ENCODE measurements around the gene LYRM4.

The LYRM4 gene

DNA sequence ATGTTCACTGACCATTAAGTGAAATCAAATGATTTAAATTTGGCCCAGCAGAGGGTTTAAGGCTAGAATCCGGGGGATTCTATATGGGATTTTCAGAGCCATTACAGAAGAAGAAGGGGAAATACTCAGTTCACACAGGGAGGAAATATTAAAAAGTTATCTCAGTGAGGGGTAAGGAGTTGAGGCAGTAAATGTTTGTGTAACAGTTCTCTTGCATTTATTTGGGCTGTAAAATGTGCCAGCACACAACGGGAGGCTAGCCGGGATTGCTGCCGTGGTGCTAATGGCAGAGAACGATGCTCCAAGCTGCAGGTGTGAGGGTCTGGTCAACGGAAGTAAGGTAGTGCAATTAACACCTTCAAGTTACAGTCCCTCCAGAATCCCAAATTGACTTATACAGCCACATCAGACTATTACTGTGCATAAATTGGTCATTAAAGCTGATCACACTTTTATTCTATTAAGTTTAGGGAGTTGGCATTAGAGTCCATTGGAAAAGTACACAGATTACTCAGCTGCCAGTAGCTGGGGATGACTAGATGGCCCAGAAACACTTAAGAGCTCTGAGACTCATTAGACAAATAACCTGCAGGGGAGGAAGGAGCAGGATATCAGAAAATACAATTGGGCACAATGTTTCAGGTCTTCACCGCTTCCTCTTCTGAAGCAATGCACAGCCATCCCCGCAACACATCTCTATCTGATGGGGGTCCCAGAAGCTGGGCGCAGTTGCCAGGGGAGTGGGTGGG is 144.3 kb downstream of the LYRM4 start:
- FAIRE-seq = no peak

DNA sequence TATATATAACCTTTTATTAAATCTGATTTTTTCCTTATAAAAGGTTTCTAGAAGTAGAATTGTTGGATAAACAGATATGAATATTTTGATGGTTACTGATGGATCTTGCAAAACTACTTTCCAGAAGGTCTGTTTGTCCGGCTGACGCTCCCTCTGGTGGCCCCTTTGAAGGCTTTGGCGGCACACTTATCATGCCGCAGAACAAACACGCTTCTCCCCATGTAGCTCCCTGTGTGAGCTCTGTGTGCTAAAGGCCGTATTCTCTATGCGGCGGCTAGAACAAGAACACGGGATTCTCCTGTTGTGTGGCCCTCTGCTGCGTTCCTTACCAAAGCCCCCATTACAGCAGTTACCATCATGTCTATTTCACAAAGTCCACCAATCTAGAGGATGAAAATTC is 145.6 kb downstream of the LYRM4 start:
- no peak for FAIRE-seq

DNA sequence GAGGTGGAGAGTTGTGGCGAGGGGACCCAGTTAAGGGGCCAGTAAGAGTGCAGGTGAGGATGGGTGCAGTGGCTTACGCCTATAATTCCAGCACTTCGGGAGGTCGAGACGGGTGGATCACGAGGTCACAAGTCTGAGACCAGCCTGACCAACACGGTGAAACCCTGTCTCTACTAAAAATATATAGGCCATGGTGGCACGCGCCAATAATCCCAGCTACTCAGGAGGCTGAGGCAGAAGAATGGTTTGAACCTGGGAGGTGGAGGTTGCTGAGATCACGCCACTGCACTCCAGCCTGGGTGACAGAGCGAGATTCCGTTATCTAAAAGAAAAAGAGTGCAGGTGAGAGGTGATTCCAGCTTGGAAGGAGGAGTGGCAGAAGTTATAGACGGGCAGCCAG is 147.7 kb downstream of the LYRM4 start:
- no peak for FAIRE-seq

DNA sequence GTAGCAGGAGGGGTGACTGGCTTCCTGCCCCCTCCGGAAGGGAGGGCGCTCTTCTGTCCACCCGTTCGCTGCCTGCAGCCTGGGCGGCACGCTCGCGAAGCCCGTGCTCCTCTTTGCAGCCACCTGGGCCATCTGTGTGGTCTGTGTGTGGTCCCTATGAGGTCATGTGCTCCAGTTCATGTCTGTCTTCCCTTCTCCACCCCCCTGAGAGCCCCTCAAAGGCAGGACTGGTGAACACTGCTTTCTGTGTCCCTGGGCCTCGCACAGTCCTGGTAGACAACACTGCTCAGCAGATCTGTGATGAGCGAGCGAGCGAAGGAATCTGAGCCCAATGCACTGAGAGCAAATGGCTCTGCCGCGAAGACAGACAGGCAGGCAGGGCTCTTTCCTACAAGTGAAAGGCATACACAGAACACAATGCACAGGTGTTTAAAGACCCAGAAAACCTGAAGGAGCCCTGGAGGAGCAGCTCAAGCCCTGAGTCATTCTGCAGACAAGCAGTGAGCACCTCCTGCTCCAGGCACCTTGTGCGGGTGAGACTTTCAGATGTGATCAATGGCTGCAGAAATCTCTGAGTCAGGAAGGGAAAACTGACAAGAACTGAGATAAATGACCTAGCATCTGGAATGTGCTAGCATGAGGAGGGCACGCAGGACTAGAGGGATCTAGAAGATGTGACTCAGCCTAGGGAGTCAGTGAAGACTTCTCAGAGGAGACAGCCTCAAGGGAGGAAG is 148.5 kb downstream of the LYRM4 start:
- no peak for FAIRE-seq

DNA sequence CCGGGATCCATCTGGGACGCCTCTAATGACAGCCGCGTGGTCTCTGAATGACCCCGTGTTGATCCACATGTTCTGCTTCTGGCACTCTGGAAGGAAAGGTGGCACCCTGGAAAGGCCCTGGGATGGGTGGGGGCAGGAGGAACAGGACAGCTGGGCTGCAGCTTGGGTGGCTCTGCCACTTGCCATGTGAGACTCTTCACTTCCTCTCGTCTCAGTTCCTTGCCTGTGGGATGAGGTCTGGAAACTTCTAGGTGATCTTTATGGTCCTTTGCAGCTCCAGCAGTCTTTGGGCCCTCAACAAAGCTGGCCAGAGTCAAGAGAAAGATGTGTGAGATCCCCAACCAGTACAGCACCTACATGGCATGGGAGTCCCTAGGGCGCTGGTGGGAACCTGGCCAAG is 149.1 kb downstream of the LYRM4 start:
- FAIRE-seq = no peak

DNA sequence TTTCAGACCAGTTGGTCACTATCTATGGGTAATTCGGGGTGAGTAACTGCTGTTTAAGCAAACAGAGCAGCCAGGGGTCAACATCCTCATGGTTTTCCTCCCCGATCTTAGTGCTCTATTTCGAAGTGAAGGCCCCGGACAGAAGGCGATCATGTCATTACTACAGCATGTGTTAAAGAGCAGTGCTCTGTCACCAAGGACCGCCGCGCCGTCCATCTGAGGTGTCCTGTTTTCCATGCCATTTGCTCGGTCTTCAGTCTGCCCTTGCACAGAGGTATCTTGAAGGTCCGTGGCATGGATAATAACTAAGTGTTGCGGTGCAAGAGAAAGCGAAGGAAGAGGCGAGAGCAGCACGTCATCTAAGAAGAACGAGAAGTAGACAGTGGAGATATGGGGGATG is 150.5 kb downstream of the LYRM4 start:
- FAIRE-seq = no peak

DNA sequence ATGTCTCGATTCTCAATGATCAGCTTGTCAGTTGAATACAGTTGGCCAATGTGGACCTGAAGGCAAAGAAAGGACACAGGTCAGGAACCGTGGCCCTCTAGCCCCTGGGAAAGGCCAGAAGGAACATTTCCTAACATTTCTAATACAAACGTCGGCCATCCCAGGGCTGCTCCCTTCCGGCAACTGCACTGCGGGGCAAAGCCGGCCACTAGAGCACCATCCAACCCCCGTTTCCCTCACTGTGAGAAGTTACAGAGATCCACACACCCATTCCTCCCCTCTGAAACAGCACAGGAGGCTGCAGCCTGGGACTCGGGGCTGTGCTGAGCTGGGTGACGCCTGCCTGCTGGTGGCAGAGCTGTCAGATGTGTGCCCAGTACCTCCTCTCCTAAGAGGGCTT is 151.3 kb downstream of the LYRM4 start:
- FAIRE-seq = no peak

DNA sequence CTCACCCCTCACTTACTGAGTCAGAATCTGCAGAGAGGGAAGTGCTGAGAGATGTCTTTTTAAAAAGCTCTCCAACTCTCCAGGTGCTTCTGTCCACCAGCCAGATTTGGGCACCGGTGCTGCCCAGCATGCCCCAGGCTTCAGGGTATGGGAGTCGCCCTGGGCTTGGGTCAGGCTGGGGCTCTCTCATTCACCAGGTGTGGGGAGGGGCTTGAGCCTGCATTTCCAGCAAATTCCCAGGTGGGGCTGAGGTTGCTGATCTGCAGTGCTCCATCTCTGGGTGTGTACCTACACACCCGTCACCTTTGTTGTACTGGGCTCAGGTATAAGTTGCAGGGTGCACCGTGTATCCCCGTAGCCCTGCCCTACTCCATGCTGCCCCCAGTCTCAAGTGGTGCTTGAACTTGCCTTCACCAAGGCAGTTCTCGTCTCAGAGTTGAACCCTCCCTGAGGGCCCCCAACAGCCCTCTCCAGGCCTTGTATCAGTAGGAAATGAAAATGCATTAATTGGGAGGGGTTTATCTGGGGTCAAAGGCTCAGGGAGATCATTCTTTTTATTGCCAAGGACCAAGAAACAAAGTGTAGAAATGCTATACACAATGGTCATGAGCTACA is 152.1 kb downstream of the LYRM4 start:
- no peak for FAIRE-seq

DNA sequence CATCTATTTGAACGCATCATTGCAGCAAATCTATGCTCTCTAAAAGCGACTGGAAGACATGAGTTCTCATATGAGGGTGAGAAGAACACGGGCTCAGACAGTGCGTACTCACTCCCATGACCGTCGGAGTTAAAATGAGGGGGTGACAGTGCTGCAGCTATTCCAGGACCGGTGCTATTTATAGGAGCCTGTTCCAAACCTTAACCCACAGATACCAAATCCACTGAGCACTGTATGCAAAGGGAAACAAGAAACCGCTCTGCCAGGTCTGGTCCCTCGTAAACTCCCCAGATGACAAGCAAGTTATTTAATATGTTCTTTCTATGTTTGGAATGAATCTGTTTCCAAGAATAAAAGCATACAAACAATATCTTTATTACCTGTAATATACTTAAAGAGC is 152.7 kb downstream of the LYRM4 start:
- no peak for FAIRE-seq

DNA sequence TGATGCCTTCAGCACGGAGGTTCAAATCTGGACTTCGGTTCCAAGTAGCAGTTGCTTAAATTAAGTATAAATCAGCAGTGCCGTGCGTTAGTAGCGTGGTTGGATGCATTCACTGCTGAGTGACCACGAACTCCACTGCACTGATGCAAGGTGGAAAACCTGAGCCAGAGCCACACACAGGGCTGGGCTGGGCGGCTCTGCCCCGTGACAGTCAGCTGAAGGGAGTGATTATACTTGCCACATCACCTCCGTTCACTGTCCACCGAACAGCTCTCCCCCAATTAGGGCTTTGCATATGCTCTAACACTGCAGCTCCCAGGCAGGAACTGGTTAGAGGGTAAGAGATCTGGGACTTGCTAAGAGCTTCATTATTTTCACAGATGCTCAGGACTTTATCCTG is 153.4 kb downstream of the LYRM4 start:
- no peak for FAIRE-seq

DNA sequence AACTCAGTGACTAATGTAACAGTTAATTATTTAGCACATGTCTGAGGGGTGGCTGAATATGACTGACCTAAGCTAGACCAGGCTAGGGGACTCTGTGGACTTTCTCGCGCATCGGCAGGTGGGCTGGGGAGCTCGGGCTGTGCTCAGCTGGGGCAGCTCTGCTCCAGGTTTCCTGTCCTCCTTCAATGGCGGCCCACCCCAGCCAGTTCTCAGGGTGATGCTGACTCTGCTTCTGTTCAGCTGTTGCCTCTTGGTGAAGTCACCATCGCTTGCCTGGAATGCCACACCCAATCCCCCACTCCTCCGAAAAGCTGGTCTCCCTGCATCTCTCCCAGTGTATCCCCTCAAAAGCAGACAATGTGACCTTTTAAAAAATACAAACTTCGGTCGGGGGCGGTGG is 155.6 kb downstream of the LYRM4 start:
- FAIRE-seq = no peak

DNA sequence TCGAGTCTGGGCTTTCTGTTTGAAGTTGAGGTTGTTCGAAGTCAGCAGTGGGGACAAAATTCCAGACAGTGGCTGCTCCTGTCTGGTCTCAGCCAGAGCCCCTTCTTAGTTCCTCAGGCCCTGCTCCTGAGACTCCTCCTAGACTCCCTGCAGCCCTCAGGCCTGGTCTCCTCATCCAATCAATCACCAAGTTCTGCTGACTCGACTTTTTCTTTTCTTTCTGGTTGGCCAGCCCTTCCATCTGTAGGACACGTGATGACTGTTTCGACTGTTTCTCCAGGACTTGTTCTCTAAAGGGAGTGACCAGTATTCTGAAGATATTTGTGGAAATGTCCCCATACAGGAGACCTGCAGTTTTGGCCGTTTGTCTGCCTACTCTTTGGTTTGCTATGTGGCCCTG is 156.1 kb downstream of the LYRM4 start:
- FAIRE-seq = no peak

DNA sequence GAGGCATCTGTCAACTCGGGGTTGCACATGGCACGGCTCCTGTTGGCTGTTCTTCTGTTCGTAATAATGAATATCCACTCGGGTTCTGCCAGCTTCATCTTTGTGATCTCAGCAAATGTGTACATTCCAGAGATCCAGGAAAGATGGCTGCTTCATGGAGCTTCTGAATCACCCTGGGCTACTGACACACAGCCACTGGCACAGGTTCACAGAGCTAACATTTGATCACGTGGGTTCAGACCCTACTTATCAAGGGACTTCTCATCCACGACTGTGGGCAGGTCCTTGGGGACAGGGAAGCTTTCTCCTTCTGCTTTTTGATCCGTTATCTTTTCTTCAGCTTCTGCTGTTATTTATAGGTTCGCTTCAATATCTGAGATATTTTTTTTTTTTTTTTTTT is 157.5 kb downstream of the LYRM4 start:
- FAIRE-seq = no peak

DNA sequence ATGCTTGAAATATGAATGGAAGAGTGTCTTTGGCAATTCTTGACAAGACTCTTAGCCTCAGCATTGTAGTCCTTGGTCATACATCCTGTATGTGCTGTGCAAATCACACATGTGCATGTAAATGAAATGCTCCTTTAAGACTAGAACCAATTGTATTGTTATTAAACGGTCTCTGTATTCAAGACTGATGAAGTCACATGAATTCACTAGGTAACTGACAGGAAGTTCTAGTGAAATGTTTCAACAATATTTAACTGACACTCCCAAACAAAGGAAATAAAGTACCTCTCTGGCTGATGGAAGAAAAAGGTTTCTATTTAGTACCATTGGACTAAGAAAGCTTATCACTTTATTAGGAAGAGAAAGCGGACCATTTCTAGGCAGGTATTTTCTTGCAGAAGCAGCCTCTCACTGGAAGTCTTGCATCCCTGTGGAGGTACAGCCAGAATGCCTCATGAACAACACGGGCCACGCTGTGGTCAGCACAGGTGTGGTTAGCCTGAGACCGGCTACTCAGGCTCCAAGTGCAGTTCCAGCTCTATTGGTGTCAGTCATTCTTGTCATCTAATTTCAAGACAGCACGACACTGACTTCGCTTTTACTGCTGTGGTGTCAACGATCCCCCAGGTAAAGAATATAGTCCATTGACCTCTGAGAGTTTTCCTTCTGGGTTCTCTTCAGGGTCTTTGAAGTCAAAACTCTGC is 158.3 kb downstream of the LYRM4 start:
- FAIRE-seq = no peak

DNA sequence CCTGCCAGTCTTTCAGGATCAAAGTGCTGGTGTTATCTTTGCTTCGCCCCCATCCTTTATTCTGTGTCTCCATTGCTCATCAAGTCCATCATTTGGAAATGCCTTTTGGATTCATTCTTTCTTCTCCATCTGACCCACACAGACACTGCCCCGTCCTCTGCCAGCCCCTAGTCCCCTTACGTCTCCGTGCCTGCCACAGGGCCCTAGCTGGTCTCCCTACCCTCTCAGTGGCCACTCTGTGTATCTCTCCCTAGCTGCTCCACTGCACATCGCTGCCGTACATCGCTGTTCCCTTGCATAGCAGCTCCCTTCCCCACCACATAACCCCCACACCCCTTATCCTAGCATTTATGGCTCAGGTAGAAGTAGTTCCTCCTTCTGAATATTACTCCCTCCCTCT is 159.9 kb downstream of the LYRM4 start:
- FAIRE-seq = no peak

DNA sequence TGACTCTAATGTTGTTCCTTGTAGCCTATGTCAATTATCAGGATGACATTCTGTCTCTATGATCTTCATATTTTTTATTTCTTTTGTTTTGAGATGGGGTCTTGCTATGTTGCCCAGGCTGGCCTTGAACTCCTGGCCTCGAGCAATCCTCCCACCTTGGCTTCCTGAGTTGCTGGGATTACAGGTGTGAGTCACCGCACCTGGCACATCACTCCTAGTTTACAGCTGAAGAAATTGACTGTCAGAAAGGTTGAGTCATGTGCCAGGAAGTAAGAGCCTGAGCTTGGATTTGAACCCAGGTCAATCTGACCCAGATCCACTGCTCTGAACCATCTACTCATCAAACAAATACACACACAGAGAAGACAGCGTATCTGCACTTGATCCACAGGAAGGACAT is 161.2 kb downstream of the LYRM4 start:
- FAIRE-seq = no peak

DNA sequence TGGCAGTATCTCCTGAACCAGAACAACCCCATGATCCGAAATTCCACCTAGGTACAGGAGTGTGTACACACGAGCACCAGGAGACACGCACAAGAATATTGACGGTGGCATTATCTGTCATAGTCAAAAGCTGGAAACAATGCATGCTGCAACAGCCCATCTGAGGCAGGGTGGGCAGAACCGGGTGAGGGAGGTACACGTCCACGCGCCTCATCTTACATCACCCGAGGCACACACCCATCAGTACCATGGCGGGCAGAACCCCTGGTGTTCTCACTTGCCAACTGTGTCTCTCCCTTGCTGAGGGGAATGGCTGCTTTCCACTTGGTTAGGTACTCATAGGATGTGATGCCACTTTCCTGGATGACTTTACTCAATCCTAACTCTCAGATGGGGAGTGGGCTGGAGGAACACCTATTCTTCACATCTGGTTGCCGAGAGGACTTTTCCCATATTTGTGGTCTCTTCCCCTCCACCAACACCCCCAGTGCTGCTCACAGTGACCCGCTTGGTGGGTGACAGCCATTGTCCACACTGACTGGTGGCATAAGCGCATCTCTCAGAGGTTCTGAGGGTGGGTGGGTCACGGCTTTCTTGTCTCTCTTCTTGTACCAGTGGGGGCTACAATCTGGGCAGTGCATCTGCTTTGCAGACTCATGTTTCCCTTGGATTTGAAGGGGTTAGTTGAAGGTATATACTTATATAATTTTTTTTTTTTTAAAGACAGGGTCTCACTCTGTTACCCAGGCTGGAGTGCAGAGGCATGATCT is 162.1 kb downstream of the LYRM4 start:
- FAIRE-seq = no peak

DNA sequence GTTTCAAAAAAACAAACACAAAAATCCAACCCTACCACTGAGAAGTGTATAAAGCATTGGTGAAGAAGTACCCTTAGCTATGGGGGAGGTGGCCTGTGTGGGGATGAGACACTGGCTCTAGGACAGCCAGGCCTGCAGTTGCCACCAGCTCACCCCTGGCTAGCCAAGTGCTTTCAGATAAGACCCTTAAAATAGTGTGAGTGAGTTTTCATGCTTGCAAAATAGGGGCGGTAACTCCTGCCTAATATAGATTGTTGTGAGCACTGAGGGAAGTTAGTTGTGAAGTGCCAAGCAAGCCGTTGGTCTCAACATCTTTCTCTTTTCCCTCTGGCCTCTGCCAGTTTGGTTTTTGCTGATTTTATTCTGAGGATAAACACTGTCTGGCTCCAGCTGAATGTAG is 164.3 kb downstream of the LYRM4 start:
- FAIRE-seq = no peak

DNA sequence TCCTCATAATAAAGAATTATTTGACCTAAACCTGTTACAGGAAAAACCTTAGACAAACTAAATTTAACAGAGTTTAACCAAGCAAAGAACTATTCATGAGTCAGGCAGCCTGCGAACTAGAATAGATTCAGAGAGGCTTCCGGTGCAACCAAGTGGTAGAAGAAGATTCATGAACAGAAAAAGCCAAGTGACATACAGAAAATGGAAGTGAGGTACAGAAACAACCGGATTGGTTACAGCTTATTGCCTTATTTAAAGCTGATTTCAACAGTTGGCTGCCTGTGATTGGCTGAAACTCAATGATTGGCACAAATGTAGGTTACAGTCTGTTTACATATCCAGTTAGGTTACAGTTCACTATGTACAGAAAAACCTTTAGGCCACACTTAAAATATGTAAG is 165.5 kb downstream of the LYRM4 start:
- no peak for FAIRE-seq

DNA sequence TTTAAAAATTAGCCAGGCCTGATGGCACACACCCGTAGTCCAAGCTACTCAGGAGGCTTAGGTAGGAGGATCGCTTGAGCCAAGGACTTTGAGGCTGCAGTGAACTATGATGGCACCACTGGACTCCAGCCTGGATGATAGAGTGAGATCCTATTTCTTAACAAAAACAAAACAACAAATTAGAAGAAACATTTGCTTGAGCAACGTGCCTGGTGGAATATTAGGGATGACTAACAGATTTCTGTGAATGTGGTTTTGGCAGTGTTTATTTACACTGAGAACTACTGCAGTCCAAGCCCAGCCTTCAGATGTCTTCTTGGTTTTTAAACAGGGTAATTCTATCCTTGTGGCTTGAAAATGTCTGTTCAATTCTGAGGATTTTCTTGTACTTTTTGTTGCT is 166.4 kb downstream of the LYRM4 start:
- FAIRE-seq = no peak

DNA sequence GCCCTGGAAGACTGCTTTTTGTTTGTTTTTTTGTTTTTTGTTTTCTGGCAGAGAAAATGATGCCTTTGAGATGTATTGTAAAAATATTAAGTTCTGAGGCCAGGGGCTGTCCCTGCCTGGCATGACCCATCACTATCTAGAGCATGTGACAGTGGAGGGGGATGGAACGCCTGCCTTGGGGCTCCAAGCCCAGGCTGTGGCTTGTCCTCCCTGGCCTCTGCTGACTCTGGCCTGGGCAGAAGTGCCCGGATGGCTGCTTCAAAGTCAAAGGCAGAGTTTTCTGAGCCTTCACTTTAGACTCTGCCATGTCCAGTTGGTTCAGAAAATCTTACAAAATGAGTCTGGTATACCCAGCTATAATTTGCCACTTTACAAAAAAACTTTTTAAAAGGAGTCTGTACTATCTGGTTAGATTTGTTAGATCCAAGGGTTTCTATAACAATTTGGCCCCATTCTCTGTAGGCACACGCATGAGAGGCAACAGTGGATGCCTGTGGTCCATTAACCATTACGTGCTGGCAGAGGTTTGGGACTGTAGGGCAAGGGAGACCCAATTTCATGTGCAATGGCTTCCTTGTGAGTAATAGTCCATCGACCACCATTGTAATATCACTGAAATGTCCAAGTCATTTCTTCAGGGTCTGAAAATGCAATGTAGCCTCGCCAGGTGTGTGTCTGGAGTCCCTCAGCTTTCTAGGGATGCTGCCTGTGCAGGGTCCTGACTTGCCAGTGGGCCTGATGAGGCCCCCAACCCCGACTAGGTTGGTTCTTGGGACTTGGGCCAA is 167.3 kb downstream of the LYRM4 start:
- FAIRE-seq = no peak

Measured in endometrium (tissue), 2 donors.